Right ventricle myocardium superior (tissue), 1 donor: Measurements from ENCODE around the gene SCLT1. TPM values are rescaled to one million over a fixed set of nuclear protein-coding genes. Genes with fewer than 3 reads are reported as not detected.

Source experiments
- ATAC-seq: fragments of 200-7000 bp; cut with Tn5 transposase; one replicate; pipeline ENCODE4 v1.9.1; 2020; ENCODE audit warnings: mild to moderate bottlenecking; ENCODE audit not compliant: poor library complexity
- DNase-seq: peaks from one replicate; pipeline ENCODE4 v3.0.0-alpha.2; 2020
- intact Hi-C: fragments of 100-400 bp; cut with DNase I; formaldehyde crosslinking; loops from one replicate; pipeline ENCODE4 v1.11.2; 2022
- total RNA-seq: library from RNA; stranded (reverse); fragmentation: NEBNext Ultra II Directional; extraction: Animal tissue kit (Norgen Biotek cat#: 25700); gene quantifications from one replicate; pipeline ENCODE4 v1.2.1, GENCODE V29; 2021
- donor health status: DM: no; HTN: yes; CAD: no; lungs with severe emphysema.

The SCLT1 gene
- total RNA-seq, 1 donor from 2014 or later: 8.9 TPM

DNA sequence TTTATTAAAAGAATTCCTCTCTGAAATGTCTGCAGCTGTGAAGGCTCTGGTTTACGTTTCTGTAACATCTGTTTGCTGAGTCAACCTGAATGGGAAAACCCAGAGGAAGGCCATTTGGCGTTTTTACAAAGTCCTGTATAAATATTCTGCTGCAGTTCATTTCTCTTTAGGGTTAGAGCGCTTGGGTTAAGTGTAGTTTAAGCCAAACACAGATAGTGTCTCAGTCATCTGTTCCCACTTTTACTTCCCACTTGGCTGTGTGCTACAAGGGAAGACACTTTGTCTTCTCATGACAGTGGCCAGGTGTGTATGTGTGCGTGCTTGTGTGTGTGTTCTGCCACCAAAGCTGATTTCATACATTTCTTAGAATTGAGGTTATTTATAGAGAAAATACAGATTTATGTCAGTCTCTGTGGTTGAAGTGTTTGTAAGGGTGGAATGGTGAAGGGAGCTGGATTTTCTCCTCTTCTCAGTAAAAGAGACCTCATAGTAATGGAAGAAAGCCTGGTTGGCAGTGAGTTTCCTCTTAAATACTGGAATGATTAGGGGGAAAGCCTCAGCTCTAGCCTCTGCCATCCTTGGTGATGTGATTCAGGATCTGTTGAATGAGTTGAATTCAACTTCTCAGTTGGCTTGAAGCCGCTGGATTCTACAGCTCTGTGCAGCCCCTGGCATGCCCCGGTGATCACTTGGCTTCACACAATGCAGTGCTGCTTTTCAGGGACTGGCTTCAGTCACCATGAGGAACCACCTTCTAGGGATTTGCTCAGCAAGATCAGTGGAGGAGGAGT lies 233.3 kb downstream of the SCLT1 start:
- DNase-seq: no peak
- ATAC-seq: peak; percentile 12
- intact Hi-C loops: loop anchor here (5.0 to 10.0 kb wide), 4 partner anchors 45 to 665 kb away; no protein-coding TSS in a partner anchor

DNA sequence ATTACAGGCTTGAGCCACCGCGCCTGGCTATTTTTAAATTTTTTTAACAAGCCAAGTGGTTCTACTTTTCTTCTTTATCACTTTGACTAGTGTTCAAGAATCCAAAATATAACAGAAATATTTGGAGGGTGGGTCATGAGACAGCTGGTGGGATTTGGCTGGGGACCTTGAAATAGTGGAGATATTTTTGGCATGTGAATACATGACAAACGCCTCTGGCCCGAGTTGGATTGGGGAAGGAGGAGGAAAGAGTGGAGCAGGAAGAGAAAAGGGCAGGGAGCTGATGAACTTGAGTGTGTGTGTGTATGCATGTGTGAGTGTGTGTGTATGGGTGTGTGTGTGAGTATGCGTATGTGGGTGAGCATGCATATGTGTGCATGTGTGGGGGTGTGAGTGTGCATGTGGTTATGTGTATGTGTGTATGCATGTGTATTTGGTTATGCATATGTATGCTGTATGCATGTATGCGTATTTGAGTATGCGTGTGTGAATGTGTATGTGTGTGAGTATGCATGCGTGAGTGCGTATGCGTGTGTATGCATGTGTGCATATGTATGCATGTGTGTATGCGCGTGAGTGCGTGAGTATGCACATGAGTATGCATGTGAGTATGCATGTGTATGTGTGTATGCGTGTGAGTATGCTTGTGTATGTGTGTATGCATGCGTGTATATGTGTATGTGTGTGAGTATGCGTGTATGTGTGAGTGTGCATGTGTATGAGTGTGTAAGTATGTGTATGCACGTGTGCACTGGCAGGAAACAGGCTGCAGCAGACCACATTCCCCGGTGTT lies 234.3 kb downstream of the SCLT1 start:
- intact Hi-C loops: no loop called here
- ATAC-seq (peak; percentile 65), DNase-seq (no peak)

DNA sequence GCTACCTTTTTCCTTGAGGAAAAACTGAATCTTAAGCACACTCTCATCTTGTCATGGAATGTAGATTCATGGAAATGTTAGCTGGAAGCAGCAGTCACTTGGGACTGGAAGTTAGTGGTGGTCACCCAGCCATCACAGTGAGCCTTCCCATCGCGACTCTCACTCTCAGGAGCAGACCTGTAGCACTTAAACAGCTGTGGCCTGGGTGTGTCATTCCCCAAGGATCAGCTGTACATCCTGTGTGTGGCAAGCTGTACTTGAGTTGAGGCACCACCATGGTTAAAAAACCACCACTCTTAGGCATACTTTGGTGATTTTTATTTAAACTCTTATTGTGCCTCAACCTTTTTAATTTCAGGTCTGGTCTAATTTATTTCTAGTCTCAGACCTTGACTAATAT lies 237.1 kb downstream of the SCLT1 start:
- intact Hi-C loops: no loop called here
- no peak for ATAC-seq
- no peak for DNase-seq

DNA sequence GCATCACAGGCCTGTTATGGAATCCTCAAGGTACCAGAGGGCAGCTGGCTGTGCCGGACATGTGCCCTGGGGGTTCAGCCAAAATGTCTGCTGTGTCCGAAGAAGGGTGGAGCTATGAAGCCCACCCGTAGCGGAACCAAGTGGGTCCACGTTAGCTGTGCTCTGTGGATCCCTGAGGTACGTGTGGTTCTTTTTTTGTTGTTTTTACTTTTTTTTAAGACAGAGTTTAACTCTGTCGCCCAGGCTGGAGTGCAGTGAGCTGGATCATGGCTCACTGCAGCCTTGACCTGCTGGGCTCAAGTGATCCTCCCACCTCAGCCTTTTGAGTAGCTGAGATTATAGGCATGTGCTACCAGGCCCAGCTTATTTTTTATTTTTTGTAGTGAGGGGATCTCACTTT lies 237.7 kb downstream of the SCLT1 start:
- intact Hi-C loops: no loop called here
- no peak for ATAC-seq
- DNase-seq: no peak

DNA sequence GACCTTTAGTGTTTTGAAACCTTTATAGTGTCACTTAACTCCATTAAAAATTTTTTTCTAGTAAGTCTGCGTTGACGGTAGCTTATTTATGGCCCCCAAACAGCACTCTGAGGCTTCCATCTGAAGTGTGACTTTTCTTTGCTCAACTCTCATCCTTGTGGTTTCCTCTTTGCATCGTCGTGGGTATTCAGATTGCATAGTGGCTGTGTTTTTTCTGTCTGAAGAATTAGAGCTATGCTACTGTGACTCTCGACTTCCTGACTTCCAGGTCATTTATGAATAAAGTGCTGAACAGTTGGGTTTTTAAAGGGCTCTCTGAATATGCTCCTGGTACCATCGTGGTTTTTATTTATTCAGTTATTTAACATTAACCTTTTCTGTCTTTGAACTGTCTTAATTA lies 238.9 kb downstream of the SCLT1 start:
- intact Hi-C loops: no loop called here
- ATAC-seq: no peak
- DNase-seq: no peak

DNA sequence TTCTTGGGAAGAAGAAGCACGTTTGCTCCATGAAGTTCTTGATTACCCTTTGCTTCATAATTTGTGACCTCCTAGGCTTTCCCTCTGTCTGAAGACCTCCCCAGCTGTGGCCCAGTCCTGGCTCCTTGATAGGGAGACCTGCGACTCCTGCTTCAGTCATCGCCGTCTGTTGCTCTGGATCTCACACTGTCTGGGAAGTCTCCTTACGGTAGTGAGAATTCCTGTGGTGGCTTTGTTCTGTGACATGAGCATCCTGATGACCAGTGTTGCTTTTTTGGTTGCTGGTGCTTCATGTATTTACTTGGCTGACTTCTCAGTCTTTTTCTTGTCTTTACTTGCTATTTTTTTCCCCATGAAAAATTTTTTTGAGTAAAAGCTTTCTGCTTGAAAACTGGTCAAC lies 239.6 kb downstream of the SCLT1 start:
- ATAC-seq (no peak), DNase-seq (no peak)
- intact Hi-C loops: no loop called here

DNA sequence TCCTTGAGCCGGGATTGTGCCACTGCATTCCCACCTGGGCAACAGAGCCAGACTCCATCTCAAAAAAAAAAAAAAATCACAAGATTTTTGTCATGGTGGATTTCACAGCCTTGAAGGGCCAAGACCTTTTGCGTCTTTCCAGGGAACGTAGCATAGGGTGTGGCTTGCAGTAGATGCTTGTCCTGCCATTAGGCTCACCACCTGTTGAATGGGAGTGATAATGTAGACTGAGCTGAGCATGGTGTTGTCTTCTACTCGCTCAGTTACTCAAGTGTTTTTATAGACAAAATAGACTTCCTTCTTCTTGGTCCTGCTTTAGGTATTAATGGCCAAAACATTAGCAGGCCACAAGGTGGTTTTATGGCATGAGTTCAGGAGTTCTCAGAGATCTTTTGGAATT lies 243.1 kb downstream of the SCLT1 start:
- DNase-seq: no peak
- intact Hi-C loops: no loop called here
- ATAC-seq: no peak

DNA sequence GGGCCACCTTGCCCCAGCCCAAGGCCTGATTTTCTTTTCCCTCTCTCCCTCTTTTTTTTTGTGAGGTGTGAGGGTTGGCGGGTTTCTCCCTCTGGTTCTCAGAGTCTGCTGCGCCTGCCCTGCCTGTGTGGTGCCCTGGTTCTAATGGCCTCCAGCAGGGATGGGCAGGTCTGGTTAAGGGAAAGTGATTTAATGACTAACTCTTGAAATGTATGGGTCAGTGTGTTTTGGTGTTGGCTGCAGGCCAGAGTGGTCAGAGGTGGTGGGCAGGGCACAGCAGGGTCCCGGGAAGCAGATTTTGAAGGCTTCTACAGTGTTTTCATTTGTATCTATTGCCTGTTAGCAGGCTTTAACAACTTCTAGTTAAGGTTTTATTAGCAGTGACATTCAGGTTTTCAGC lies 244.9 kb downstream of the SCLT1 start:
- intact Hi-C loops: no loop called here
- DNase-seq: no peak
- no peak for ATAC-seq

DNA sequence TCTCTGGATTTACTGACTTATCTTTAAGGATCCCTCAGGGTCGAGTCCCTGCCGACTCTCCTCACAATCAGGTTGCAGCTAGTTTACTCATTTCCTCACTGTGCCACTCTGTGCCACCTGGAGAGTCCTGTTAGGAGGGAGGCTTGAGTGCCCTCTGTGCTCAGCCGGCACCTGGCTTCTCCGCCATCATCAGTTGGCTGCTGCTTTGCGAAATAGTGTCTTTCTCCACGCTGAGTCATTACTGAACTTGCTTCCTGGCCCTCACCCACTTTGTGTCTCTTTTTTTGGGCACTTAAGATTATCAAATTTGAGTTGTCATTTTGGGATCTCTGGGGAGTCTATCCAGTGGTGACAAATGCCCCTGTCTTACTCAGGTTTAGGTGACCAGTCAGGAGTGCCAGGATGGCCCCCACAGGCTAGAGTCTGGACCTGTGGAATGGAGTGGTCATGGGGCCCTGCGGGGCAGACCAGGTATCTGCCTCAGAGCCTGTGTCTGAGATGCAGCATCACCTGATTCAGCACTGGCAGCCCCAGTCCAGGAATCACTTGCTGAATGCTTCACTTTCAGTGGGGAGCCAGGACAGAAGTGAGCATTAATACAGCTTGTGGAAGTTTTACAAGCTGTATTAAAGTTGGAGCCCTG lies 246.1 kb downstream of the SCLT1 start:
- ATAC-seq (no peak), DNase-seq (no peak)
- intact Hi-C loops: no loop called here

DNA sequence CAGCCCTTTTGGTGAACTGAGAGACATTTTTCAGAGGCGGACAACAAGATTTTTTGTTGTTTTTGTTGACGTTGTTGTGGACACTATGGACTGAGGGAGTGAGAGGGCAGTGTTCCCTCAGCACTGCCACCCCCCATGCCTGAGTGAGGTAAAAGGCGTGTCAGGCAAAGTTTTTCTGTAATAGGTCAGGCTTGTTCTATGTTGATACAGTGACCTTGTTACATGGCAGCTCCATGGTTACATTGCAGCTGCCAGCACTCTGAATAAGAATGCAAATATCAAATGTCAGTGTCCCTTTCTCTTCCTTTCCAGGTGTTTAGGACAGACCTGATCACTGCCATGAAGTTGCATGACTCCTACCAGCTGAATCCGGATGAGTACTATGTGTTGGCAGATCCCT lies 247.3 kb downstream of the SCLT1 start:
- no peak for DNase-seq
- intact Hi-C loops: no loop called here
- ATAC-seq: peak; percentile 72

DNA sequence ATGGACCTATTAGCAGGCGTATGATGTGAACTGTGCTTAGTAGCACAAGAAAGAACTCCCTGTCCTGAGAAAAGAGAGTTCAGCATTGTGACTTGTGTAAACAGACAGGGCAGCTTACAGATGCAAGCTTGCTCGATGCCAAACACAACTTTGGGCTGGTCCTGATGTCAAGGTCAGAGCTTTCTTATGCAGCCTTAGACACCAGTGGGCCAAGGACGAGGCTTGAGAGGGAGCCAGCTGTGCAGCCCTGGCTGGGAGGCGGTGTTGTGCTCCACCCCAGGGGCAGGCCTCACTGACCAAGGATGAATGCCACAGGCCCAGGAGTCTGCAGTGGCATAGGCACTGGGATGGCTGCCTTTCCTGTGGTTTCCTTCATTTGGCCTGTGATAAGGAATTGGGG lies 248.4 kb downstream of the SCLT1 start:
- DNase-seq: peak; percentile 76
- intact Hi-C loops: no loop called here

DNA sequence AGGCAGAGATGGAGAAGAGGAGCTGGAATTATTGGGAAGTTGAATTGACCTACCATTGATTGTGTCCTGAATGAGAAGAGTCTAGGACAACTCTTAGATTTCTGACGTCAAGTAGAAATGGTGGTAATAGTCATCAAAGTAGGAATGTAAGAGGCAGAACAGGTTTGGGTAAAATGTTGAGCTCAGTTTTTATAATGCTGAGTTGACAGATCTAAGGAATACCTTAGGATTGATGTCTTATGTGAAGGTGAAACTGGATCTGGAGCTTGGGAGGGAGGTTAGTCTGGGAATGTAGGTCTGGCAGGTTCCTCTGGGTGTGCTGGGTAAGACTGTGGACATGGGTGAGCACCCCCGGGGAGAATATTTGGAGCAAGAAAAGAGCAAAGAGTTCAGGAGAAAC lies 251.9 kb downstream of the SCLT1 start:
- no peak for ATAC-seq
- intact Hi-C loops: no loop called here
- no peak for DNase-seq

More for the DNA sequence above, 248.4 kb downstream of the SCLT1 start:
- peak; percentile 80 for ATAC-seq

DNA sequence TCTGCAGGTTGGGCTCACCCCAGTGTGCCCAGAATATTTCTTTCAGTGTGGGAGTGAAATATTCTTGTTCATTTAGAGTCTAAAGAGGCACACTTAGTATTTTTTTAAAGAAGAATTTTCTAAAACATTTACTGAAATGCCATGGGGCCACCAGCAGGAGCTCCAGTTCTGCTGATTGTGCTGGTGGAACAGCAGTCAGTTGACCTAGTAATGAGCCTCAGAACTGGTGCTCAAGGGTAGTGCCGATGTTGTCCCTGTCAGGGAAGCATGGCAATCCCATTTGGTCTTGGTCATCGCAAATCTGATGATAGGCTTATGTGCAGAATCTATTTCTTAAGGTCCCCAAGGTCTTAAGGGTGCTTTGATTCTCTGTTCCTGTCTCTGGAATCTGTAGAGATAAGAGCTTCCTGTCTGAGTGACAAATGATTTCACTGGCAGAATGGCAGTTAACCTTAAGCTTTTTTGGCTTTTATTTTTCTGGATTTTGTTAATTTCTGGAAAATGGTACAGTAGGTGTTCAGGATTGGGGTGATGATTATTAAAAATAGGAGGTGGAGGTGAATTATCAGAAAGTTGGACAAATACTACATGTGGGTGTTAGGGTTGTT lies 252.5 kb downstream of the SCLT1 start:
- intact Hi-C loops: no loop called here
- DNase-seq (no peak), ATAC-seq (no peak)

DNA sequence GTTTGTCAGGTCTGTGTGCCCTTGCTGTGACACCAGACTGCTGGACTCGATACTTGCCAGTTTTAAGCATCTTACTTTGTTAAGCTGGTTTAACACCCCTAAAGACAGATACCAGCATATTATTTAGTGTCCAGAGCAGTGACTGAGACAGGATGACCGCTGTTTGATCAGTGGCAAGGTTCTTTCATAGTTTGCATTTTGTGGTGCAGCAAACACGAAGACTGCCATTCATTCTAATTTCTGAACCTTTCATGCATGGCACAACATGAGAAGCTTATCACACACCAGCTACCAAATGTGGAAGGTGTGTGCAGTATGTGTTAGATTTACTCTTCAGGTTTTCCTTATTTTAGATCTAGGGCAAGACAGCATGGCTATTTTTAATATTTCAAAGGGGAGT lies 255.7 kb downstream of the SCLT1 start:
- no peak for ATAC-seq
- no peak for DNase-seq
- intact Hi-C loops: no loop called here

DNA sequence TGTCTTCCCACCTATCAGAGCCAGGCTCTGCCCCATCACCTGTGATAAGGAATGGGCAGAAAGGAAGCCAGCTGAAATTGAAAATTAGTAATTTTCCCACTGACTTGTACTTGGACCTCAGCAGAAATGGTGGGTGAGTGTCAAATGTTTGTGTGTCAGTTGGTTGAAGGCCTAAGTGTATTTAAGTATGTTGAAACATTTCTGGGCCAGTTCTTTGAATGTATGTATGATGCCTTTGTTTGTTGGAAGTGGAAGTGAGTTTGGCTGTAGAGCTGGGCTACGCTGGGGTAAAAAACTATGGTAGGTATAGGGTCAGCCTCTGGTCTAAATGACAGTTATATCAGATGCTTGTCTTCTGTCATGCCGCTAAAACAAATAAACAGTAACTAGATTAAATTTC lies 256.1 kb downstream of the SCLT1 start:
- ATAC-seq (no peak), DNase-seq (no peak)
- intact Hi-C loops: no loop called here

DNA sequence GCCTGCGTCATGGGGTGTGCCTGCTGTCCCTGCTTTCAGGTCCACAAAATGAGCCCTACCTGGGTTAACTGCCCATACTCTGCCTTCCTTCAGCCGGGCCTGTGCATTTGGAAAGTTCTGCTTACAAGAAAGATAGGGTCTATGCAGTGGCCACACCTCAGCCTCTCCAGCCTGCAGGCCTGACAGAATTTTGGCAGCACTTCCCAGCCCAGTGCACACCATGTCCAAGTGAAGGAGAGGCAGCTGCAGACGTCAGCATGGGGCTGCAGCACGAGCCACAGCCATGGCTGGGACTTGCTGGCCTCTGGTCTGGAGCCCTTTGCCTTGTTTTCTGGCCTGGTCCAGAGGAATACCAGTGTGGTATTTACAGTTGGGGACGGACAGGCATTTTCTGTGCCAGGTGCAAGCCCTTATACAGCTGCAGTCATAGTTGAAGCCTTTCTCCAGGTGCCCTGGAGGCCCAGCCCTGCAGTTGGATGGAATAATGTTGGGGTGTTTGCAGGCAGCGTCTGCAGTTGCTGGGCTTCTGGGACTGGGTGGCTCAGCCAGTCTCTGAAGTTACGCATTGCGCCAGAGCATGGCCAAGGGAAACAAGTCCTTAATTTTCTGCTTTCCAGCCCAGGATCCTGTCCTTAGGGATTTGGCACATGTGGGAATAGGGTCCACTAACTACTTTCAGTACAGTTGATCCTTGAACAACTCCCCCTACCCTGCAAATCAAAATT lies 257.7 kb downstream of the SCLT1 start:
- ATAC-seq (peak; percentile 95), DNase-seq (peak; percentile 91)
- intact Hi-C loops: no loop called here
